Measurements from ENCODE around the gene CUL9. TPM values are rescaled to one million over a fixed set of nuclear protein-coding genes. Genes with fewer than 3 reads are reported as not detected.

Gene CUL9
- total and polyA plus RNA-seq, 11 donors, result 6.5 to 22.3 (median 12.5) TPM

Other genes starting within 250 kb of the CUL9 start
- gene GNMT, start 221.4 kb upstream of the CUL9 start, total RNA-seq, result 10 to 100 TPM in 2 of 9 donors, 1 to 10 TPM in 3, under 1 TPM in 4; 0.36 to 32.0 (median 1.1) TPM
- 1 to 10 TPM; 1.9 to 7.1 TPM for gene GNMT, start 221.4 kb upstream of the CUL9 start, polyA plus RNA-seq
- gene PEX6, start 203.0 kb upstream of the CUL9 start, total RNA-seq, result 10 to 100 TPM; 11.2 to 27.3 (median 19.6) TPM
- gene PEX6, start 203.0 kb upstream of the CUL9 start, polyA plus RNA-seq, result 10 to 100 TPM; 10.3 to 14.6 TPM
- 10 to 100 TPM; 30.9 to 51.3 (median 35.1) TPM for gene PPP2R5D, start 197.6 kb upstream of the CUL9 start, total RNA-seq
- gene PPP2R5D, start 197.6 kb upstream of the CUL9 start, polyA plus RNA-seq, result 10 to 100 TPM; 21.4 to 50.2 TPM
- gene MEA1, start 168.2 kb upstream of the CUL9 start, total RNA-seq, result 10 to 100 TPM; 24.5 to 46.2 (median 32.1) TPM
- 10 to 100 TPM; 49.7 to 56.7 TPM for gene MEA1, start 168.2 kb upstream of the CUL9 start, polyA plus RNA-seq
- gene KLHDC3, start 167.9 kb upstream of the CUL9 start, total RNA-seq, result 100 to 1,000 TPM in 5 of 9 donors, 10 to 100 TPM in 4; 79.4 to 180 (median 102) TPM
- 100 to 1,000 TPM; 112 to 147 TPM for gene KLHDC3, start 167.9 kb upstream of the CUL9 start, polyA plus RNA-seq
- gene RRP36, start 160.6 kb upstream of the CUL9 start, total RNA-seq, result 10 to 100 TPM; 22.7 to 36.5 (median 32.3) TPM
- gene RRP36, start 160.6 kb upstream of the CUL9 start, polyA plus RNA-seq, result 10 to 100 TPM; 18.7 to 53.4 TPM
- gene CUL7, start 128.3 kb upstream of the CUL9 start, total RNA-seq, result 10 to 100 TPM in 2 of 9 donors, 1 to 10 TPM in 7; 5.6 to 13.2 (median 7.9) TPM
- gene CUL7, start 128.3 kb upstream of the CUL9 start, polyA plus RNA-seq, result 1 to 10 TPM; 3.5 to 6.1 TPM
- 10 to 100 TPM; 54.0 to 98.5 (median 83.1) TPM for gene MRPL2, start 122.8 kb upstream of the CUL9 start, total RNA-seq
- gene MRPL2, start 122.8 kb upstream of the CUL9 start, polyA plus RNA-seq, result 100 to 1,000 TPM; 119 to 142 TPM
- 10 to 100 TPM; 18.8 to 35.4 (median 26.9) TPM for gene KLC4, start 122.6 kb upstream of the CUL9 start, total RNA-seq
- 10 to 100 TPM; 23.5 to 30.0 TPM for gene KLC4, start 122.6 kb upstream of the CUL9 start, polyA plus RNA-seq
- 10 to 100 TPM in 1 of 9 donors, 1 to 10 TPM in 8; 1.4 to 10.4 (median 1.9) TPM for gene PTK7, start 105.9 kb upstream of the CUL9 start, total RNA-seq
- 1 to 10 TPM; 1.8 to 4.8 TPM for gene PTK7, start 105.9 kb upstream of the CUL9 start, polyA plus RNA-seq
- 10 to 100 TPM; 49.8 to 94.4 (median 73.3) TPM for gene SRF, start 10.9 kb upstream of the CUL9 start, total RNA-seq
- gene SRF, start 10.9 kb upstream of the CUL9 start, polyA plus RNA-seq, result 10 to 100 TPM; 43.5 to 90.6 TPM
- gene DNPH1, start 47.3 kb downstream of the CUL9 start, total RNA-seq, result 10 to 100 TPM; 18.9 to 63.7 (median 25.7) TPM
- 10 to 100 TPM; 37.9 to 45.5 TPM for gene DNPH1, start 47.3 kb downstream of the CUL9 start, polyA plus RNA-seq
- under 1 TPM; 0.04 to 0.52 (median 0.29) TPM for gene TTBK1, start 61.3 kb downstream of the CUL9 start, total RNA-seq
- under 1 TPM; 0.07 to 0.23 TPM for gene TTBK1, start 61.3 kb downstream of the CUL9 start, polyA plus RNA-seq
- gene SLC22A7, start 116.1 kb downstream of the CUL9 start, total RNA-seq, result under 1 TPM in 4 of 9 donors, not detected in 5; 0.12 to 0.32 (median 0.14) TPM
- gene SLC22A7, start 116.1 kb downstream of the CUL9 start, polyA plus RNA-seq, result under 1 TPM in 1 of 2 donors, not detected in 1; 0.23 TPM
- gene CRIP3, start 126.6 kb downstream of the CUL9 start, total RNA-seq, result 10 to 100 TPM in 6 of 9 donors, 1 to 10 TPM in 3; 3.7 to 63.3 (median 20.9) TPM
- 10 to 100 TPM in 1 of 2 donors, 1 to 10 TPM in 1; 3.6 to 66.7 TPM for gene CRIP3, start 126.6 kb downstream of the CUL9 start, polyA plus RNA-seq
- 10 to 100 TPM; 10.5 to 15.7 (median 14.3) TPM for gene ZNF318, start 187.5 kb downstream of the CUL9 start, total RNA-seq
- gene ZNF318, start 187.5 kb downstream of the CUL9 start, polyA plus RNA-seq, result 1 to 10 TPM; 7.3 to 9.2 TPM
- gene ABCC10, start 245.3 kb downstream of the CUL9 start, total RNA-seq, result 10 to 100 TPM in 5 of 9 donors, 1 to 10 TPM in 4; 6.4 to 18.3 (median 10.3) TPM
- gene ABCC10, start 245.3 kb downstream of the CUL9 start, polyA plus RNA-seq, result 10 to 100 TPM in 1 of 2 donors, 1 to 10 TPM in 1; 7.3 to 19.6 TPM